Renal cortex interstitium (tissue), 11 donors: ENCODE results near the gene DHRS12. TPM values are rescaled to one million over a fixed set of nuclear protein-coding genes. Genes with fewer than 3 reads are reported as not detected.

Experiments used
- DNase-seq, 11 donors: peaks; one replicate each; pipeline ENCODE4 v3.0.0-alpha.2; 2013; ENCODE audit warnings: low read depth in 9 of 11, low spot score in 4 of 11; ENCODE audit errors: extremely low read depth in 1 of 11
- polyA plus RNA-seq, 3 donors: library from polyadenylated mRNA; unstranded; fragments of 120-200 nt; gene quantifications; one replicate each; pipeline ENCODE4 v1.2.1, GENCODE V29; 2013; ENCODE audit not compliant: insufficient read length in 3 of 3

Gene DHRS12
- polyA plus RNA-seq, 3 donors = 16.9 to 25.4 (median 19.7) TPM

- DNase-seq = no peak
Measured at GRCh38 chr13:51795419-51795818, 8.5 kb downstream of the DHRS12 start.

- DNase-seq = no peak
Measured at GRCh38 chr13:51794964-51795363, 9.0 kb downstream of the DHRS12 start.

- no peak for DNase-seq
Measured at GRCh38 chr13:51793570-51794271, 10.2 kb downstream of the DHRS12 start.

- DNase-seq = no peak
Measured at GRCh38 chr13:51786425-51787265, 17.3 kb downstream of the DHRS12 start.

GRCh38 chr13:51785712-51786424 is 18.1 kb downstream of the DHRS12 start:
- no peak for DNase-seq

- no peak for DNase-seq
Measured at GRCh38 chr13:51784097-51784496, 19.9 kb downstream of the DHRS12 start.

GRCh38 chr13:51783428-51784094 is 20.4 kb downstream of the DHRS12 start:
- no peak for DNase-seq

- no peak for DNase-seq
Measured at GRCh38 chr13:51782026-51782710, 21.8 kb downstream of the DHRS12 start.

GRCh38 chr13:51781246-51782022 is 22.5 kb downstream of the DHRS12 start:
- DNase-seq = no peak

- no peak for DNase-seq
Measured at GRCh38 chr13:51780099-51780498, 23.9 kb downstream of the DHRS12 start.

GRCh38 chr13:51778392-51778791 is 25.6 kb downstream of the DHRS12 start:
- no peak for DNase-seq

GRCh38 chr13:51777921-51778320 is 26.0 kb downstream of the DHRS12 start:
- no peak for DNase-seq

- no peak for DNase-seq
Measured at GRCh38 chr13:51776179-51776578, 27.8 kb downstream of the DHRS12 start.

- DNase-seq = no peak
Measured at GRCh38 chr13:51773515-51773914, 30.4 kb downstream of the DHRS12 start.

GRCh38 chr13:51772781-51773180 is 31.2 kb downstream of the DHRS12 start:
- no peak for DNase-seq

GRCh38 chr13:51772105-51772455 is 31.9 kb downstream of the DHRS12 start:
- DNase-seq = no peak

- no peak for DNase-seq
Measured at GRCh38 chr13:51771418-51772104, 32.4 kb downstream of the DHRS12 start.
